ENCODE data around the gene PDGFA. TPM values are rescaled to one million over a fixed set of nuclear protein-coding genes. Genes with fewer than 3 reads are reported as not detected.

Gene PDGFA
- total RNA-seq, 2 experiments from 2014 or later, result 0.23 to 0.53 TPM

DNA sequence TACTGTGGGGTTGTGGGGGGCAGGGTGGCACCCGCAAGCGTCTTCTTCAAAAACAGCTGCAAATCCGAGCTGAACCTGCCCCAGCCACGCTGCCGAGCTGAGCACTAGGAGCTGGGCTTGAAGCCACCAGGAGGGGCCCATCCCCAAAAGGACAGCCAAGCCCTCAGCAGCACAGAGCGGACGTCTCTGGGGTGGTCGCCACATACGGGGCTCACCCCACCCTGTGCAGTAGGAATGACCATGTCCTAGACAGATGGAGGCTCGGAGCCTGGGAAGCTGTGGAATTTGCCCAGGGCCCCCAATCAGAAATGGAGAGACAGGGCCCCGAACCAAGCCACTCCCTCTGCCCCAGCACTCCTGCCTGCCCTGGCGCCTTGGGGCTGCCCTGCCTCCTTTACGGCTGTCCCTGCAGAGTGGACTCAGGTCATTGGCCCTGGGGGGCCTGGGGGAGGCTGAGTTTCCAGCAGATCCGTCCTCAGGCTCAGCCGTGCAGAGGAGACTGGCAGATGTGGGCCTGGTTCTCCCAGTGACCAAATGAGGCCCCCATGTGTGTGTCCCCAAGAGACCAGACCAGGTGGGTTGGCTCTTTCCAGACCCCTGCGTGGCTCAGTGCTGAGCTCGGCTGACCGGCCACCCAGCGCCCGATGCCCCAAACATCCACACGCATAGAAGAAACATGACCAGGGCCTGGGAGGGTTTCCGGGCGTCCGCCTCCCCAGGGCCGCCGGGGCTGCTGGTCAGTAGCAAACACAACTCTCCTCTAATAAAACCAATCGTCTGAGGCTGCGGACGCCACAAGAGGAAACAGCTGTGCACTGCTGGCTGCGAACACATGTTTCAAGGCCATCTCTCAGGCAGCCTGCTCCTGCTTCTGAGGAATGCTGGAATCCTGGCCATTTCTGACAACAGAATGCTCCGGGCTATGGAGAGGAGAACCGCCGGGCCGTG, 54.9 kb downstream of the PDGFA start:
- peaks cover 5% of the 10 kb centered on the region for H3K4me1 Mint-ChIP-seq
- no peak overlapping the region for H3K4me3 Mint-ChIP-seq
- no peaks in the 10 kb centered on the region for H3K27me3 Mint-ChIP-seq
- no peak overlapping the region for H3K27ac Mint-ChIP-seq
- H3K9me3 Mint-ChIP-seq, result peaks cover 14% of the 10 kb centered on the region
- DNase-seq (peak; percentile 23), ATAC-seq (ENCODE audit: low read depth) (no peak)
- H3K36me3 Mint-ChIP-seq, result no peaks in the 10 kb centered on the region
- POLR2A ChIA-PET, result no interaction called here

DNA sequence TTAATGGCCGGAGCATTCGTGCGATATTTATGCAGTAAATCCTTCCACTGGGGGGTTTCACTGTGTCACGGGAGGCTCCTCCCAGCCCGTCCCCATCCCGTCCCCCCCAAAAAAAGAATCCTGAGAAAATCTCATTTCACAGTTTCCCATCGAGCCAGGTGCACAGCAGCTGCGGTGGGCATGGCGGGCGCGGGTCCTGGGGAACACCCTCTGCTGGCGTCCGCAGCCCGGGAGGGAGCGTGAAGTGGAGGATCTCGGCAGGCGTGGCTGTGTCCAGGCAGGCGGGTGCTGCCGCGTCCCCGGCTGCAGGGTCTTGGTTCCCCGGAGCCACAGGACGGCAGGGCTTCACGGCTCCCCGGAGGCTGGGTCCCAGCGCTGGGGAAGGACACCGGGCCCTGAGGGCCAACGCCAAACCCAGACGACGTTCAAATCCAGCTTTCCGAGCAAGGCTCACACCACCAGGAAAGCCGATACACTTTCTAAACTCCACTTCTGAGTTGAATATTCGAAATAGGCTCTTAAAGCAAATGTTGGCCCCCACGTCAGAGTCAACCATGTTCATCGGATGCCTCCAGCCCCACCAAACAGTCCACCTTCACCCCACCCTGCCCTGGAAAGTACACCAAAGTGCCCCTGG, 55.7 kb downstream of the PDGFA start:
- no peaks in the 10 kb centered on the region for H3K36me3 Mint-ChIP-seq
- H3K4me3 Mint-ChIP-seq, result no peak overlapping the region
- no peaks in the 10 kb centered on the region for H3K27me3 Mint-ChIP-seq
- peaks cover 5% of the 10 kb centered on the region for H3K4me1 Mint-ChIP-seq
- peaks cover 14% of the 10 kb centered on the region for H3K9me3 Mint-ChIP-seq
- POLR2A ChIA-PET, result no interaction called here
- no peak overlapping the region for H3K27ac Mint-ChIP-seq
- no peak for ATAC-seq (ENCODE audit: low read depth)
- peak; percentile 24 for DNase-seq

DNA sequence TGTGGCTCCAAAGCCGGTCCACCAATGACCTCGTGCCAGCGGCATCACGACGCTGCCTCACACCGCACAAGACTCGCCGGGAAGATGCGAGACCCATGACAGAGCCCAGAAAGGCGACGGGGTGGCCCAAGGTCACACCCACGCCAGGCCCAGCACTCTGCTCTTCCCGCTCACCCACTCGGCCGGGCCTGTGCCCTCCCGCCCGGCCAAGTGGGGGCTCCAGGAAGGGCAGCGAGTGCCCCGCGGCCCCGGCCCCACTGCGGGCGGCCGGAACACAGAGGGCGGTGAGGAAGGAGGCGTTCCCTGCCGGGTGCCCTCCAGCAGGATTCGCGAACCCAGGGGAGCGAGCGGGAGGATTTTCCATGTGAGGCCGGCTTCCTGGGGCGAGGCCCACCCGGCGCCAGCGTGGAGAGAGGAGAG, 56.3 kb downstream of the PDGFA start:
- H3K27me3 Mint-ChIP-seq, result no peaks in the 10 kb centered on the region
- ATAC-seq (ENCODE audit: low read depth) (no peak), DNase-seq (no peak)
- POLR2A ChIA-PET, result no interaction called here
- H3K36me3 Mint-ChIP-seq, result no peaks in the 10 kb centered on the region
- H3K4me1 Mint-ChIP-seq, result peaks cover 5% of the 10 kb centered on the region
- H3K9me3 Mint-ChIP-seq, result peaks cover 13% of the 10 kb centered on the region
- H3K4me3 Mint-ChIP-seq, result no peak overlapping the region
- no peak overlapping the region for H3K27ac Mint-ChIP-seq

- no peaks in the 10 kb centered on the region for H3K36me3 Mint-ChIP-seq
- H3K4me3 Mint-ChIP-seq, result no peak overlapping the region
- no peak overlapping the region for H3K27ac Mint-ChIP-seq
- no peaks in the 10 kb centered on the region for H3K27me3 Mint-ChIP-seq
- no peak for ATAC-seq (ENCODE audit: low read depth)
- POLR2A ChIA-PET, result no interaction called here
- no peaks in the 10 kb centered on the region for H3K4me1 Mint-ChIP-seq
- H3K9me3 Mint-ChIP-seq, result peaks cover 4% of the 10 kb centered on the region
- peak; percentile 23 for DNase-seq
These were observed 57.2 kb downstream of the PDGFA start for GRCh38 chr7:462173-463103.

DNA sequence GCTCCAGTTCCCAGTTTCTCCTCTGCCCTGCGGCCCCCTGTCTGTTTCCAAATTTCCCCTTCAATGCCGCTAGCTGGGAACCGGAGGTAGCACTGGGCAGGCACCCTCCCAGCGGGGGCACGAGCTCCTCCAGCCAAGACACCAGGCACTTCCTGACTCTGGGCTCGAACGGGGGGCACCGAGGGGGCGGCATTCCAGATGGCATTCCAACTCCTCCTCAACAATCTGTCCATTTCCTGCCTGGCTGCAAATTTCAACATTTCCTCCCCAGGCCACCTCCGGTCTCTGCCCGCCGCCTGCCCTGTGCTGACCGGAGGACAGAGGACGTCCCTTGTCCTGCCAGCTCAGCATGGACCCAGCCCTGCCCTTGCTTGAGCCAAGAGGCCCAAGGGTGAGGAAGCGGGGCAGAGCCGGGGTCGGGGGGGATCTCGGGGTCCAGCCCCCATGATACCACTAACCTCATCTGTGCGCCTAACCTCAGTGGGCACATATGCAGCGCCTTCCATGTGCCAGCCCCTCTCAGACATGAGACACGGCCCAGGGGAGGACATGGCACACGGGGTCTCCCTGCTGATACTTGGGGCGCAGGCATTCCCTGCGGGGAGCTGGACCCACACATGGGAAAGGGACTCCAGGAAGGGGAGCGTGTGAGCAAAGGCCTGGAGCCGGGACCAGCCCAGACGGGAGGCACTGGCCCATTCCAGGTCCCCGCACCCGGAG, 58.0 kb downstream of the PDGFA start:
- Mint-ChIP-seq H3K36me3 (no peaks in the 10 kb centered on the region), H3K27me3 (no peaks in the 10 kb centered on the region), H3K4me1 (no peaks in the 10 kb centered on the region), H3K27ac (no peak overlapping the region), H3K4me3 (no peak overlapping the region), H3K9me3 (no peaks in the 10 kb centered on the region)
- DNase-seq (no peak), ATAC-seq (ENCODE audit: low read depth) (no peak)
- POLR2A ChIA-PET, result no interaction called here

DNA sequence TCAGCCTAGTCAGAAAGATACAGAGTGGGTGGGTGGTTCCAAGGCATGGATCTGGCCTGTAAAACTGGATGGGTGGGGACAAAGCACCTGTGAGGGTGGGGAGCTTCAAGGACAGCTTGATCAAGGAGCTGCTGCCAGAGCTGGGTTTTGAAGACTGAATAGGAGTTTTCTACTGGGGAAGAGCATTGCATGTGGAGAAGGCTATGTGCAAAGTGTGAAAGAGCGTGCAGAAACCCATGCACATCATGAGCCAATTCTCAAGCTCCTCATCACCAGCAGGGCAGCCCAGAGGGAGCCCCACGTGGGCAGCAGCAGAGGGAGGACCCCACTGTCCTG, 58.6 kb downstream of the PDGFA start:
- Mint-ChIP-seq H3K27me3 (no peaks in the 10 kb centered on the region), H3K4me3 (no peak overlapping the region), H3K9me3 (no peaks in the 10 kb centered on the region), H3K4me1 (no peaks in the 10 kb centered on the region), H3K27ac (no peak overlapping the region), H3K36me3 (no peaks in the 10 kb centered on the region)
- DNase-seq (no peak), ATAC-seq (ENCODE audit: low read depth) (no peak)
- POLR2A ChIA-PET, result no interaction called here

- Mint-ChIP-seq H3K4me1 (no peaks in the 10 kb centered on the region), H3K27ac (no peak overlapping the region), H3K4me3 (no peak overlapping the region), H3K9me3 (no peaks in the 10 kb centered on the region), H3K36me3 (no peaks in the 10 kb centered on the region), H3K27me3 (no peaks in the 10 kb centered on the region)
- no peak for DNase-seq
- POLR2A ChIA-PET, result no interaction called here
- no peak for ATAC-seq (ENCODE audit: low read depth)
These were observed 59.1 kb downstream of the PDGFA start for GRCh38 chr7:460374-461116.

- H3K36me3 Mint-ChIP-seq, result no peaks in the 10 kb centered on the region
- no peaks in the 10 kb centered on the region for H3K4me1 Mint-ChIP-seq
- POLR2A ChIA-PET, result no interaction called here
- H3K27ac Mint-ChIP-seq, result no peak overlapping the region
- H3K27me3 Mint-ChIP-seq, result no peaks in the 10 kb centered on the region
- no peaks in the 10 kb centered on the region for H3K9me3 Mint-ChIP-seq
- no peak overlapping the region for H3K4me3 Mint-ChIP-seq
- ATAC-seq (ENCODE audit: low read depth) (no peak), DNase-seq (no peak)
These were observed 59.9 kb downstream of the PDGFA start for GRCh38 chr7:459584-460373.

GRCh38 chr7:458511-459245, 61.0 kb downstream of the PDGFA start:
- POLR2A ChIA-PET, result no interaction called here
- Mint-ChIP-seq H3K4me1 (no peaks in the 10 kb centered on the region), H3K27ac (no peak overlapping the region), H3K9me3 (no peaks in the 10 kb centered on the region), H3K36me3 (no peaks in the 10 kb centered on the region), H3K4me3 (no peak overlapping the region), H3K27me3 (no peaks in the 10 kb centered on the region)
- ATAC-seq (ENCODE audit: low read depth) (peak; percentile 19), DNase-seq (peak; percentile 30)

- H3K4me1 Mint-ChIP-seq, result no peaks in the 10 kb centered on the region
- H3K27ac Mint-ChIP-seq, result no peak overlapping the region
- no peak for DNase-seq
- H3K27me3 Mint-ChIP-seq, result no peaks in the 10 kb centered on the region
- H3K36me3 Mint-ChIP-seq, result no peaks in the 10 kb centered on the region
- peak; percentile 19 for ATAC-seq (ENCODE audit: low read depth)
- POLR2A ChIA-PET, result no interaction called here
- H3K9me3 Mint-ChIP-seq, result no peaks in the 10 kb centered on the region
- no peak overlapping the region for H3K4me3 Mint-ChIP-seq
These were observed 61.7 kb downstream of the PDGFA start for GRCh38 chr7:457814-458510.
